PC-9 (cell line): ENCODE results near the gene FAM13B. TPM values are rescaled to one million over a fixed set of nuclear protein-coding genes. Genes with fewer than 3 reads are reported as not detected.

Experiments
- BruUV-seq: library from RNA; stranded (reverse); fragments of 400-500 nt; replicated peaks from 2 replicates; lab custom pipeline; 2021; lab: Mats Ljungman, UMichigan
- CTCF ChIA-PET: fragments of 300-600 bp; sonication (Branson Sonifier 250); formaldehyde crosslinking; loops from one replicate; lab custom pipeline; 2022; ENCODE audit warnings: antibody characterized with exemption; lab: Charles Lee
- POLR2A ChIA-PET: fragments of 300-600 bp; sonication (Branson Sonifier 250); formaldehyde crosslinking; loops from one replicate; lab custom pipeline; 2022; ENCODE audit warnings: antibody characterized with exemption; ENCODE audit not compliant: unreplicated experiment; lab: Charles Lee
- DNase-seq, 2 experiments: peaks; one replicate each; pipeline versions ENCODE4 v3.0.0 to v3.0.0-alpha.2; 2015 to 2022; ENCODE audit warnings: mixed read lengths in 1 of 2
- H2AFZ ChIP-seq: fragments of 200-600 bp; sonication (generic); 2 replicates; pipeline ENCODE4 v1.8.1; 2017; ENCODE audit warnings: antibody characterized with exemption
- H3F3A ChIP-seq: fragments of 200-600 bp; sonication (generic); 2 replicates; pipeline ENCODE4 v1.8.1; 2017; ENCODE audit warnings: antibody characterized with exemption, mild to moderate bottlenecking, low read depth; ENCODE audit not compliant: insufficient read depth
- H3K27ac ChIP-seq: fragments of 200-600 bp; sonication (generic); 2 replicates; pipeline ENCODE4 v1.6.1; 2016; ENCODE audit warnings: mixed run types
- H3K27me3 ChIP-seq: fragments of 200-600 bp; sonication (generic); 2 replicates; pipeline ENCODE4 v1.6.1; 2016; ENCODE audit warnings: low read depth, mixed run types; ENCODE audit not compliant: insufficient read depth
- H3K36me3 ChIP-seq: fragments of 200-600 bp; sonication (generic); 2 replicates; pipeline ENCODE4 v1.6.1; 2016; ENCODE audit warnings: low read depth, mixed run types
- H3K4me1 ChIP-seq: fragments of 200-600 bp; sonication (generic); replicated peaks from 2 replicates; pipeline ENCODE4 v1.6.1; 2016; ENCODE audit warnings: mixed run types; ENCODE audit not compliant: insufficient read depth
- H3K4me2 ChIP-seq: fragments of 200-600 bp; sonication (generic); 2 replicates; pipeline ENCODE4 v1.6.1; 2017; ENCODE audit warnings: mixed run types
- H3K4me3 ChIP-seq: fragments of 200-600 bp; sonication (generic); 2 replicates; pipeline ENCODE4 v1.6.1; 2016; ENCODE audit warnings: mixed run types
- H3K79me2 ChIP-seq: fragments of 200-600 bp; sonication (generic); 2 replicates; pipeline ENCODE4 v1.6.1; 2017; ENCODE audit warnings: low read depth, mixed run types
- H3K9me2 ChIP-seq: fragments of 200-600 bp; sonication (generic); 2 replicates; pipeline ENCODE4 v1.8.1; 2017; ENCODE audit warnings: mild to moderate bottlenecking; ENCODE audit not compliant: insufficient read depth
- H3K9me3 ChIP-seq: fragments of 200-600 bp; sonication (generic); 2 replicates; pipeline ENCODE4 v1.8.1; 2016; ENCODE audit warnings: low read depth; ENCODE audit not compliant: insufficient read depth
- H4K20me1 ChIP-seq: fragments of 200-600 bp; sonication (generic); 2 replicates; pipeline ENCODE4 v1.8.1; 2017; ENCODE audit not compliant: insufficient read depth
- EZH2 ChIP-seq: fragments of 200-600 bp; sonication (generic); IDR thresholded peaks from 2 replicates; pipeline ENCODE4 v1.8.0; 2017; ENCODE audit warnings: antibody characterized with exemption, low read depth
- intact Hi-C: fragments of 100-400 bp; cut with micrococcal nuclease; formaldehyde crosslinking; loops from one replicate; pipeline ENCODE4 v1.10.0; 2022; ENCODE audit not compliant: unreplicated experiment
- total RNA-seq: library from RNA; stranded (reverse); gene quantifications from 2 replicates; pipeline ENCODE4 v1.2.3, GENCODE V29; 2021
- TF ChIP-seq, protein P1 (sequence below): fragments of 200-600 bp; sonication (generic); conservative IDR thresholded peaks from 2 replicates; pipeline ENCODE4 v1.6.1; 2017; ENCODE audit warnings: mixed run types, antibody characterized with exemption, mild to moderate bottlenecking, moderate library complexity

Gene FAM13B
- total RNA-seq, 1 experiment from 2014 or later, result 25.1 TPM

DNA sequence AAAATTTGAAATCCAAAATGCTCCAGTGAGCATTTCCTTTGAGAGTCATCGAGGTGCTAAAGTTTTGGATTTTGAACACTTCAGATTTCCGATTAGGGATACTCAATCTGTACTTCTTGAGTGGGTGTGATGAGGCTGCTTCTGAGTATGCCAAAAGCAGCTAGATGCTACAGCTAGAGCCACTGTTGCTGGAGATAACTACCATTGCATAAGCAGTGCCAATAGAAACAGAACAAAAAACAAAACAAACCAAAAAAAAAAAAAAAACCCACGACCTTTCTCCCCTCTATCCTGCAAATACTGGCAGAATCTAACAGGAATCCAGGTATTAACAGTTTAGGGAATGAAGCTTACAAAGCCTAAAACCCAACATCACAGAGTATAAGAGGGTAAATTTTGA, 100.1 kb downstream of the FAM13B start:
- TF ChIP-seq, protein P1, sequence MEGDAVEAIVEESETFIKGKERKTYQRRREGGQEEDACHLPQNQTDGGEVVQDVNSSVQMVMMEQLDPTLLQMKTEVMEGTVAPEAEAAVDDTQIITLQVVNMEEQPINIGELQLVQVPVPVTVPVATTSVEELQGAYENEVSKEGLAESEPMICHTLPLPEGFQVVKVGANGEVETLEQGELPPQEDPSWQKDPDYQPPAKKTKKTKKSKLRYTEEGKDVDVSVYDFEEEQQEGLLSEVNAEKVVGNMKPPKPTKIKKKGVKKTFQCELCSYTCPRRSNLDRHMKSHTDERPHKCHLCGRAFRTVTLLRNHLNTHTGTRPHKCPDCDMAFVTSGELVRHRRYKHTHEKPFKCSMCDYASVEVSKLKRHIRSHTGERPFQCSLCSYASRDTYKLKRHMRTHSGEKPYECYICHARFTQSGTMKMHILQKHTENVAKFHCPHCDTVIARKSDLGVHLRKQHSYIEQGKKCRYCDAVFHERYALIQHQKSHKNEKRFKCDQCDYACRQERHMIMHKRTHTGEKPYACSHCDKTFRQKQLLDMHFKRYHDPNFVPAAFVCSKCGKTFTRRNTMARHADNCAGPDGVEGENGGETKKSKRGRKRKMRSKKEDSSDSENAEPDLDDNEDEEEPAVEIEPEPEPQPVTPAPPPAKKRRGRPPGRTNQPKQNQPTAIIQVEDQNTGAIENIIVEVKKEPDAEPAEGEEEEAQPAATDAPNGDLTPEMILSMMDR, result no peak
- no peak for TF ChIP-seq EZH2
- no TSS peak for BruUV-seq
- Histone ChIP-seq H3F3A (no peaks in the 10 kb centered on the region), H3K9me2 (no peaks in the 10 kb centered on the region; the same call in 1 of the 2 replicates), H3K4me1 (no peaks in the 10 kb centered on the region), H3K9me3 (no peaks in the 10 kb centered on the region), H3K36me3 (no peaks in the 10 kb centered on the region), H3K27me3 (no peaks in the 10 kb centered on the region), H3K79me2 (no peaks in the 10 kb centered on the region), H3K27ac (no peak overlapping the region), H4K20me1 (no peaks in the 10 kb centered on the region), H3K4me3 (no peak overlapping the region), H2AFZ (no peak overlapping the region), H3K4me2 (no peak overlapping the region)
- intact Hi-C loops, result no loop called here
- ChIA-PET POLR2A (interaction anchor here (0.5 kb wide), 1 partner anchor 99 kb away, joined by 10 read pairs; no protein-coding TSS in a partner anchor), CTCF (interaction anchor here (0.7 kb wide), 1 partner anchor 132 kb away, joined by 3 read pairs; no protein-coding TSS in a partner anchor)
- no peak for DNase-seq

DNA sequence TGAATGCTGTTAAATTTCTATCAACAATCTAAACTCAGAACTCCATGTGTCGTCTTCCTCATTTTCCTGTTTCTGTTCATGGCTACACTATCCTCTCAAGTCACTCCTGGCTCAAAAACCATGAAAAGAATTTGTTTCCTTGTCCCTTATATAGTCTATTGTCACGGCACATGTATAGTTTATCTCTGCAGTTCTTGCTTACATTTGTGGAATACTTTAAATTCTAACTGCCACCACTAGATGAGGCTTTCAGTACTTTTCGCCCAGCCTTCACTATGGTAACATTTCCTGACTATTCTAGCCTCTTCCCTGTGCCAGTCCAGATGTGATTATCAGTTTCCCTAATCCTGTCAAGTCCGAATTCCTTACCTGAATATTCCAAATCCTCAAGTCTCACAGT, 109.0 kb downstream of the FAM13B start:
- H3K4me2 ChIP-seq, result no peak overlapping the region

GRCh38 chr5:137921931-137922330, 110.9 kb downstream of the FAM13B start:
- H3K79me2 ChIP-seq, result no peaks in the 10 kb centered on the region
- H3K27me3 ChIP-seq, result no peaks in the 10 kb centered on the region
- ChIA-PET CTCF (interaction anchor here (1.1 kb wide), 1 partner anchor 211 kb away, joined by 5 read pairs; no protein-coding TSS in a partner anchor), POLR2A (no interaction called here)
- H4K20me1 ChIP-seq, result no peaks in the 10 kb centered on the region
- intact Hi-C loops, result loop anchor here (5.0 kb wide), 1 partner anchor 145 kb away; no protein-coding TSS in a partner anchor
- no peak overlapping the region for H2AFZ ChIP-seq
- no peaks in the 10 kb centered on the region for H3K4me1 ChIP-seq
- DNase-seq, result peak; percentile 43 to 76
- no peak overlapping the region for H3K4me3 ChIP-seq
- no peaks in the 10 kb centered on the region for H3F3A ChIP-seq
- no peaks in the 10 kb centered on the region for H3K9me2 ChIP-seq
- no peaks in the 10 kb centered on the region for H3K9me3 ChIP-seq
- no peaks in the 10 kb centered on the region for H3K36me3 ChIP-seq
- H3K4me2 ChIP-seq, result 0 out of 2 replicates have a peak overlapping the region, but pooled peaks have one; percentile 1
- TF ChIP-seq, protein P1, result no peak
- no peak for TF ChIP-seq EZH2
- H3K27ac ChIP-seq, result no peak overlapping the region
- BruUV-seq, result no TSS peak

More for the DNA sequence above, 109.0 kb downstream of the FAM13B start:
- CTCF ChIA-PET, result no interaction called here
- Histone ChIP-seq H2AFZ (no peak overlapping the region), H3K79me2 (no peaks in the 10 kb centered on the region), H3K9me3 (no peaks in the 10 kb centered on the region), H3K4me3 (no peak overlapping the region), H3K4me1 (no peaks in the 10 kb centered on the region), H3K9me2 (no peaks in the 10 kb centered on the region), H4K20me1 (no peaks in the 10 kb centered on the region), H3F3A (no peaks in the 10 kb centered on the region), H3K27me3 (no peaks in the 10 kb centered on the region), H3K36me3 (no peaks in the 10 kb centered on the region), H3K27ac (no peak overlapping the region)
- no TSS peak for BruUV-seq
- POLR2A ChIA-PET, result no interaction called here
- intact Hi-C loops, result loop anchor here (5.0 kb wide), 1 partner anchor 147 kb away; no protein-coding TSS in a partner anchor
- TF ChIP-seq, protein P1, result no peak
- no peak for TF ChIP-seq EZH2
- DNase-seq, result no peak
